Posterior cingulate gyrus (tissue), 11 donors: ENCODE measurements around the gene COQ10A.
"Not testable (repeated sequence)": the region's sequence is repeated elsewhere in the genome, so short reads cannot be mapped to it uniquely, and the experiment has no call there.

ENCODE experiments used
- DNase-seq, 10 donors: peaks; one replicate each; pipeline versions ENCODE4 v3.0.0 to v3.0.0-alpha.2; 2020 to 2021; ENCODE audit warnings: mixed read lengths in 3 of 10
- intact Hi-C: fragments of 100-400 bp; cut with DNase I; formaldehyde crosslinking; loops from one replicate; pipeline ENCODE4 v1.15.1; 2023

The COQ10A gene

GRCh38 chr12:56266068-56266692 lies 562 bp upstream of the COQ10A start:
- intact Hi-C loops = not testable (repeated sequence)

GRCh38 chr12:56267443-56268071 lies 815 bp downstream of the COQ10A start:
- intact Hi-C loops = no loop called here
- peak in 1 of 10 donors; percentile 40 for DNase-seq

More at GRCh38 chr12:56266068-56266692, 562 bp upstream of the COQ10A start:
- peak in 1 of 10 donors; percentile 35 for DNase-seq

GRCh38 chr12:56271031-56271430 lies 4.3 kb downstream of the COQ10A start:
- DNase-seq = peak in 1 of 10 donors; percentile 35
- intact Hi-C loops = no loop called here

- DNase-seq = not testable (repeated sequence)
These were observed 5.7 kb downstream of the COQ10A start for GRCh38 chr12:56272468-56272867.

GRCh38 chr12:56274299-56274698 lies 7.6 kb downstream of the COQ10A start:
- no peak for DNase-seq
- intact Hi-C loops = no loop called here

More at GRCh38 chr12:56272468-56272867, 5.7 kb downstream of the COQ10A start:
- intact Hi-C loops = not testable (repeated sequence)

DNA sequence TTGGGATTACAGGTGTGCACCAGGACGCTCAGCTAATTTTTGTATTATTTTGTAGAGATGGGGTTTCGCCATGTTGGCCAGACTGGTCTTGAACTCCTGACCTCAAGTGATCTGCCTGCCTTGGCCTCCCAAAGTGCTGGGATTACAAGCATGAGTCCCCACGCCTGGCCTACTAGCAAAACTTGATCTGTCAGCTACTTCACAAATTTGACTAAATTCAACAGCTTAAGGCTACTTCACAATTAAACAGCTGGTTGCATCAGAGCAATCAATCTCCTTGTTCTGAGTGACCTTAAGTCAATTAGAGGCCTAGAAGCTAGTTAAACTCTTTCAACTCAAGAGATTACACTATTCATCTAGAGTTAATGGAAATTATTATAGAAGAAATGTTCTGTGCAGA lies 12.2 kb downstream of the COQ10A start:
- intact Hi-C loops = no loop called here
- no peak for DNase-seq

GRCh38 chr12:56280849-56281248 lies 14.1 kb downstream of the COQ10A start:
- intact Hi-C loops = no loop called here
- no peak for DNase-seq

DNA sequence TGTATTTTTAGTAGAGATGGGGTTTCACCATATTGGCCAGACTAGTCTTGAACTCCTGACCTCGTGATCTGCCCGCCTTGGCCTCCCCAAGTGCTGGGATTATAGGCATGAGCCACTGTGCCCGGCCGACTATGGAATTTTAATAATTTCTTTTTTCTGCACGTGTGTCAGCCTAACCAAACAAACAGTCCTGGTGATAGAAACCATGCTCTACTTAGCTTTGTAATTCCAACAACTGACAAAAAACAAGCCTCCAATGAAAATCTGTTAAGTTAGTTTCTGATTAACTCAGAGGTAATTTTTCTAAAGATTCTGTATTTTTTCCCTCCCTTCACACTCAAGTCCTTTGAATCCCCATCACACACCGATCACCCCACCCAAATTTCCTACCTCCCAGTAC lies 15.3 kb downstream of the COQ10A start:
- intact Hi-C loops = no loop called here

DNA sequence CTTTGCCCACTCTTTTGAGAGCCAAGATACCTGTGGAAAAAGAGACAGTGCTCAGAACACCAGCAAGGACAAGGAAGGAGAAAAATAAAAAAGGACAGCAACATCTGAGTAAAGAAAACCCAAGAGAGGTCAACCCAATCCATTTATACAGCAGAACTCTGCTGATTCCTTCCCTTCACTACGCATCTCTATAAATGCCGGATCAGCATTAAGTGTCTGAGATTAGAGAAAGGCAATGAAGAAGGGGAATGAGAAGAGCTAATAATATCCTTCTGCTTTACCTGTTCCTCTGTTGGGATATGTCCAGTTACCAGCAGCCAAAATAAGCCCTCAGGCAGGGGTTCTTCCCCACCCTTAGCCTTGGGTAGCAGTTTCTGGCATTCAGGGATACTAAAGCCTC lies 15.8 kb downstream of the COQ10A start:
- intact Hi-C loops = no loop called here
- no peak for DNase-seq

More for the DNA sequence above, 15.3 kb downstream of the COQ10A start:
- no peak for DNase-seq

DNA sequence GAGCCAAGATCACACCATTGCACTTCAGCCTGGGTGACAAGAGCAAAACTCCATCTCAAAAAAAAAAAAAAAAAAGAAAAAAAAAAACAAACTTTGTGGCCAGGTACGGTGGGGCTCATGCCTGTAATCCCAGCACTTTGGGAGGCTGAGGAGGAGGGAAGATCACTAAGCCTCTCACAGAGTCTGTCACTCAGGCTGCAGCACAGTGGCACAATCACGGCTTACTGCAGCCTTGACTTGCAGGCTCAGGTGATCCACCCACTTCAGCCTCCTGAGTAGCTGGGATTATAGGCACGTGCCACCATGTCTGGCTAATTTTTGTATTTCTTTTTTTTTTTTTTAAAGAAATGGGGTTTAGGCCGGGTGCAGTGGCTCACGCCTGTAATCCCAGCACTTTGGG lies 17.5 kb downstream of the COQ10A start:
- DNase-seq, intact Hi-C loops: not testable (repeated sequence)

- intact Hi-C loops = no loop called here
- DNase-seq = no peak
These were observed 19.5 kb downstream of the COQ10A start for GRCh38 chr12:56286044-56286830.

GRCh38 chr12:56288705-56289387 lies 22.1 kb downstream of the COQ10A start:
- DNase-seq = no peak
- intact Hi-C loops = no loop called here

DNA sequence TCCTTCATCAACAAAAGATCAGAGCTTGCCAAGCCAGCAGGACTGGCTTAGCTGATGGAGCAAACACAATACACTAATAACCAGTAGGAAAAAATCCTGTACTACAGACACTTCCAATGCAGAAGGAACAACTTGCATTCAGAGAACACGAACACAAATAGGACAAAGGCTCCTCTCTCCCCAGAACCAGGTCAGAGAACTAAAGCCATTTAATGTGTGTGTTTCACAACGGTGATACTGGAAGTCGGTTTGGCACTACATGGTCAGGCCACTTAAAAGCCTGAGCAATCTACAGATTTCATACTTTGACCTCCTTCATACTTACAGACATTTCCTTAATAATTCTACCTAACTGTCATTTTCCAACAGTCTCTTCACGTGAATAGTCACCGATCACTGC lies 27.1 kb downstream of the COQ10A start:
- no peak for DNase-seq
- intact Hi-C loops = no loop called here

DNA sequence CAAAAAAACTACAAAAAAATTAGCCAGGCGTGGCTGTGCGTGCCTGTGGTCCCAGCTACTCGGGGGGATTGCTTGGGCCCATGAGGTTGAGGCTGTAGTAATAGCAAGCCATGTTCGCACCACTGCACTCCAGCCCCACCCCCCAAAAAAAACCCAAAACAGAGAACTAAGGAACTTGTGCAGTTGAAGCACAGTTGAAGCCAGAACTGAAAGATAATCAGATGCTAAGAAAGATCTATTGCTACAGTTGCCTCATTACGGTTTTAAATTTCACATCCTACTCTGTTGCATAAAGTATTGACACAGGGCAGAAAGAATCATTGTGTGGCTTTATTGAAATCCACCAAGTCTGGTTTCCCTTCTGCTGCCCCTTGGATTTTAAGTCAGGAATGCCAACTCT lies 29.6 kb downstream of the COQ10A start:
- intact Hi-C loops = no loop called here
- DNase-seq = no peak

DNA sequence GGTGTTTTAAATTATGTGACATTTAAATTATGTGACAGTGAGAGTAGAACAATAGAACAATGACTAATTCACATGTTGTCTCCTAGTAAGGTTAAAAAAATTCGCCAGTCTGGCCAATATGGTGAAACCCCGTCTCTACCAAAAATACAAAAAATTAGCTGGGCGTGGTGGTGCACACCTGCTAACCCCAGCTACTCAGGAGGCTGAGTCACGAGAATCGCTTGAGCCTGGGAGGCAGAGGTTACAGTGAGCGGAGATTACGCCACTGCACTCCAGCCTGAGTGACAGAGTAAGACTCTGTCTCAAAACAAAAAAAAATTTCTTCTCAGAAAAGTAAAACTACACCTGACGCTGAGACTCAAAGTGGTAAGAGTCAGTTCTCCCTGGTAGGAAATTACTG lies 30.7 kb downstream of the COQ10A start:
- DNase-seq = no peak
- intact Hi-C loops = no loop called here

DNA sequence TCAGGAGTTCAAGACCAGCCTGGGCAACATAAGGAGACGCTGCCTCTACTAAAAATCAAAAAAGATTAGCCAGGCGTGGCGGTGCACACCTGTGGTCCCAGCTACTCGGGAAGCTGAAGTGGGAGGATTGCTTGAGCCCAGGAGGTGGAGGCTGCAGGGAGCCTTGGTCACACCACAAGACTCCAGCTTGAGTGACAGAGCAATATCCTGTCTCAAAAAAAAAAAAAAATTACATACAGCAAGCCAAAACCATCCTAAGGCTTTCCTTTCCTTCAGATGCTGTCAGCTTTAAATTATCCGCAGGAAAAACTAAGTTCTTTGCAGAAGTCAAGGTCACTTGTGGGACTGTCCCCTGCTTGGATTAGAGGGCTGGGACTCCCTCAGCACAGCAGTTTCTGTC lies 32.1 kb downstream of the COQ10A start:
- DNase-seq = no peak
- intact Hi-C loops = no loop called here

DNA sequence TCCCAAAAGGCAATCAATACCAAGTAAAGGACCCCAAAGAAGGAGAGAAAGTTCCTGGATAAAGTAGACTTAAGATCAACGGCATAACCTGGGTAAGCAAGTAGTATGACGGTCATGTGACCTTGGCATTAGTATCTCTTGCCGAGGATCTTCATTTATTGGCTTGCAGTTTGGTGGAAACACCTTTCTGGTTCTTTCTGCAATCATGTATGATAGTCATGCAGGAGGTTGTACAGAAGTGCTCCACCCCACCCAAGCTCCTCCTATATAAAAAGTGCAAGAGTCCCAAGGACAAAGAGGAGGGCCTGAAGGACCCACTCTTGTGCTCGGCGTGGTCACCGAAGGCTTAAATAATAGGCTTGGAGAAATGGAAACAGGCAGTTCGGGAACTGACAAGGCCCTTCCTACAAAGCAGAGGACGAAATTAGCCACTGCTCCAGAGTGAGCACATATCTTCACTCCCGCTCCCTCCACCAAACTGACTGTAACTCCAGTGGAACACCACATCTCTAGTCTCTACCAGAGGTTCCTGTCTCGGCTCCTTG lies 32.6 kb downstream of the COQ10A start:
- intact Hi-C loops = no loop called here
- peak in 1 of 10 donors; percentile 79 for DNase-seq

DNA sequence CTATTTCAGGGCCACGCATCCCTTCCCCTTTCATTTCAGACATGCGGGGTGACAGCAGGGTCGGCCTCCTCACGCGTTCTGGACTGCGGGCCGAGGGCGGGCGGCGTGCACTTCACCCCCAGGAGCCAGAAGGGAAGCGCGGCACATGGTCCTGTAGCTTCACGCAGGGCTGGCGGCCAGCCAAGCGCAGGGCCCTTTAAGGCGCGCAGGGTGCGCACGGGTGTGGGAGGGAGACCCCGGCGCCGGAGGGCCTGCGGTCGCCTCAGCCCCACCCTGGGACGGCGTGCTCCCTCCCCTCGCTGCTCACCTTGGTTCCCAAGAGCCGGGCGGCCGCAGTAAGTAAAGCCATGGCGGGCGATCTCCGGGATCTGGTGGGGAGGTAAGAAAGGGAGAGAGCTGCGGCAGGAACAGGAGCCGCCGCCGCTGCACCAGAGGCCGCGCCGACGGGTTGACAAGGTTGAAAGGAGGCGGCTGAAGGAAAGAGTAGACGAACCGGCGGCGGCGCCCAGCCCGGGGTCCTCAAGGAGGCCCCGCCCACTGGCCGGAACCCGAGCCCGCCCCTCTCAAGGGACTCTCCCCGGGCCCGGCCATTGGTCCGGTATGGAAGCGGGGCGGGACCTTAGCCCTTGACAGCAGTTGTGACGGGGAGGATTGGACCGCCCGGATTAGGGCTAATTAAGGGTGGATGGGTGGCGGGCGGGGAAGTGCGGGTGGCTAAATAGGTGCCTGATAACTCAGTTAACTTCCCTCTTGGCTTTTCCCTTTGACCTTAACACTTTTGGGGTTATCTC lies 33.3 kb downstream of the COQ10A start, which contains the start of gene CS:
Gene CS, minus strand, starts transcription at position 478 of the 791 bp plus-strand sequence. Its CDS starts 129 bp downstream, at position 349.
- intact Hi-C loops = no loop called here
- DNase-seq = peak; percentile 97 to 100 (median 99)

GRCh38 chr12:56300644-56301464 lies 34.1 kb downstream of the COQ10A start:
- DNase-seq = no peak

More at GRCh38 chr12:56300644-56301464, 34.1 kb downstream of the COQ10A start:
- intact Hi-C loops = no loop called here
